Parathyroid adenoma (tissue), 2 donors: Measurements from ENCODE around the gene STARD10.
A peak's percentile ranks its signal among the peaks of the same experiment; 100 is the strongest.

Experiments used
- H2AFZ ChIP-seq: fragments of 300-600 bp; sonication (generic); one replicate; pipeline ENCODE4 v1.7.0; 2017; ENCODE audit warnings: antibody characterized with exemption, mild to moderate bottlenecking
- H3K27ac ChIP-seq: fragments of 300-600 bp; sonication (generic); one replicate; pipeline ENCODE4 v1.7.0; 2017
- H3K27me3 ChIP-seq: fragments of 300-600 bp; sonication (generic); one replicate; pipeline ENCODE4 v1.7.0; 2017; ENCODE audit warnings: low read length; ENCODE audit not compliant: control insufficient read depth, insufficient read depth
- H3K36me3 ChIP-seq: fragments of 300-600 bp; sonication (generic); one replicate; pipeline ENCODE4 v1.7.0; 2017; ENCODE audit warnings: low read length; ENCODE audit not compliant: control insufficient read depth, insufficient read depth
- H3K4me1 ChIP-seq: fragments of 300-600 bp; sonication (generic); one replicate; pipeline ENCODE4 v1.7.0; 2017; ENCODE audit warnings: control low read depth
- H3K4me2 ChIP-seq: fragments of 300-600 bp; sonication (generic); one replicate; pipeline ENCODE4 v1.7.0; 2017; ENCODE audit warnings: low read length
- H3K4me3 ChIP-seq: fragments of 300-600 bp; sonication (generic); one replicate; pipeline ENCODE4 v1.7.0; 2017; ENCODE audit warnings: low read depth, low read length
- H3K79me2 ChIP-seq: fragments of 300-600 bp; sonication (generic); one replicate; pipeline ENCODE4 v1.7.0; 2017; ENCODE audit warnings: control low read depth
- H3K9ac ChIP-seq: fragments of 300-600 bp; sonication (generic); one replicate; pipeline ENCODE4 v1.7.0; 2017; ENCODE audit warnings: mild to moderate bottlenecking
- H3K9me3 ChIP-seq: fragments of 300-600 bp; sonication (generic); one replicate; pipeline ENCODE4 v1.7.0; 2017; ENCODE audit warnings: low read length; ENCODE audit not compliant: control insufficient read depth
- TF ChIP-seq, protein P1 (sequence below): fragments of 300-600 bp; sonication (generic); IDR thresholded peaks from one replicate; pipeline ENCODE4 v1.7.0; 2017; ENCODE audit warnings: antibody characterized with exemption, mild to moderate bottlenecking
- donor health status: primary hyperparathyroidism.

The STARD10 gene, protein sequence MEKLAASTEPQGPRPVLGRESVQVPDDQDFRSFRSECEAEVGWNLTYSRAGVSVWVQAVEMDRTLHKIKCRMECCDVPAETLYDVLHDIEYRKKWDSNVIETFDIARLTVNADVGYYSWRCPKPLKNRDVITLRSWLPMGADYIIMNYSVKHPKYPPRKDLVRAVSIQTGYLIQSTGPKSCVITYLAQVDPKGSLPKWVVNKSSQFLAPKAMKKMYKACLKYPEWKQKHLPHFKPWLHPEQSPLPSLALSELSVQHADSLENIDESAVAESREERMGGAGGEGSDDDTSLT

DNA sequence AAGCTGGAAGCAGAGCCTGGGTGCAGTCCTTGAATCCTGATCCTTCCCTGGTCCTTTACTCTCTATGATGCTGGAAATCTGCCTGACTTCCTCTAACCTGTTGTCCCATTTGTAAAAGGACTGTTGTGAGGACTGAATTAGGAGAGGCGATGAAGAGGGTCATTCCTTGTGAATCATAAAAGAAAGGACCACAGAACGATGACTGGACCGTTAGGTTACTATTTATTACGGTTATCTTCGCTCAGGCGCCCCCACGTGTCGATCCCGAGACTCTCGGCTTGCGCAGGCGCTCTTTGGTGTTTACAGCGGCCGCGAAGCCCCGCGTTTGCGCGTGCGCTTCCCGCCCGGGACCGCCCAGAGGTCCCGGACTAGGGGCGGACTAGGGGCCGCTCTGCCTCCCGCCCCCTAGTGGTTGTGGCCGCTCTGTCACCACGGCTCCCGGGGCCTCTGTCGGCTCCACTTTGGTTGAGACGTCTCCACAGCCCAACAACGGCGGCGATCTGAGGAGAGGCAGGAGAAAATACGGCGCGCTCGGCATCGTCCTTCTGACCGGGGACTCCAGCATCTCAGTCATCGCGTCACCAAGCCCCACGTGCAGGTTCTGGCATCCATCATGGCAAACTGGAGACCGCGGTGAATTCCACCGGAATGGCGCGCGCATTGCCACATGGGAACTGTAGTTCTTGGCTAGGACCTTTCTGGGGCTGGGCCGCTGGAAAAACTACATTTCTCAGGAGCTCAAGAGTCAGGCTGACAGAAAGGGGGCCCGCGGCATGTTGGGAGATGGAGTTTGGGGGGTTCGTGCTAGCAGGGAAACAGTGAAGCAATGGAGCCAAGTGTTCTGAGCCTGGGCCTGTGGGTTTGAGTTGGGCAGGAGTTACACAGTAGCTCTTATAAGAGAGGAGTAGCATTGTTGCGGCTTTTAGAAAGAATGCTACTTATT is at the start of gene STARD10:
STARD10 (minus strand) TSS at position 623 of the 943 bp plus-strand sequence. CDS start 12,866 bp downstream, outside the sequence.
- Histone ChIP-seq H3K9ac (no peak within 1 kb of the TSS), H3K27ac (peak within 1 kb of the TSS; percentile 89), H3K4me2 (peak within 1 kb of the TSS; percentile 76), H3K27me3 (no peaks in the 10 kb centered on the region), H3K36me3 (no peaks in the 10 kb centered on the region), H3K79me2 (no peaks in the 10 kb centered on the region), H2AFZ (peak within 1 kb of the TSS; percentile 83), H3K4me1 (peaks cover 10% of the 10 kb centered on the region), H3K9me3 (no peaks in the 10 kb centered on the region), H3K4me3 (peak within 1 kb of the TSS; percentile 85)
- TF ChIP-seq, protein P1, sequence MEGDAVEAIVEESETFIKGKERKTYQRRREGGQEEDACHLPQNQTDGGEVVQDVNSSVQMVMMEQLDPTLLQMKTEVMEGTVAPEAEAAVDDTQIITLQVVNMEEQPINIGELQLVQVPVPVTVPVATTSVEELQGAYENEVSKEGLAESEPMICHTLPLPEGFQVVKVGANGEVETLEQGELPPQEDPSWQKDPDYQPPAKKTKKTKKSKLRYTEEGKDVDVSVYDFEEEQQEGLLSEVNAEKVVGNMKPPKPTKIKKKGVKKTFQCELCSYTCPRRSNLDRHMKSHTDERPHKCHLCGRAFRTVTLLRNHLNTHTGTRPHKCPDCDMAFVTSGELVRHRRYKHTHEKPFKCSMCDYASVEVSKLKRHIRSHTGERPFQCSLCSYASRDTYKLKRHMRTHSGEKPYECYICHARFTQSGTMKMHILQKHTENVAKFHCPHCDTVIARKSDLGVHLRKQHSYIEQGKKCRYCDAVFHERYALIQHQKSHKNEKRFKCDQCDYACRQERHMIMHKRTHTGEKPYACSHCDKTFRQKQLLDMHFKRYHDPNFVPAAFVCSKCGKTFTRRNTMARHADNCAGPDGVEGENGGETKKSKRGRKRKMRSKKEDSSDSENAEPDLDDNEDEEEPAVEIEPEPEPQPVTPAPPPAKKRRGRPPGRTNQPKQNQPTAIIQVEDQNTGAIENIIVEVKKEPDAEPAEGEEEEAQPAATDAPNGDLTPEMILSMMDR: peak; percentile 97

DNA sequence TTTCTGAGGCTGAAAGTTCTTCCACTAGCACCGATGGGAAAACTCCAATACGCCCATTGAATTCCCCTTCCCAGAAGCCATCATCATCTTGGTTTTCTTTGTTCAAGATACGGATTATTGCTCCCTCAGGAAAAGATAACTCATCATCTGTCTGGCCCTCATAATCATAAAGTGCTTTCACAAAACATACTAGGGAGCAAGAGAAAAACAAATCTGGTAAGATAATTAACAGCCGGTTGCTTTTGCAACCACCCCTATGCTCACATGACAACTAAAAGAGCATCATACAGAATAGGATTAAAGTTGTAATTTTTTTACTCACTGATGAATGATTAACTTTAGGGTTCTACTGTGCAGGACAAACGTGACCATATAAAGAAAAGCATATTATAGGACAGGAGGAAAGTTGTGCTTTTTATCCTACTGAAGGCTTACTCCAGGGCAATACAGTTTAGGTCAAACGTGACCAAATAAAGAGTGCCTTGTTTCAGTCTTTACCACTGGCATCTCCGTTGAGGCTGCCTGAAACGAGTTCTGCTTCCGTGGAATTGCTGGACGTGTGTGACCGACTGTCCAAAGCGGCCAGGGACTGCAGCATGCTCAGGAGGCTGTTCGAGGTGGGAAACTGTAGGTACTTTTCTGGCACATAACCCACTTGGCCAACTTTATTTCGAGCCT is 48.9 kb upstream of the STARD10 start:
- Histone ChIP-seq H3K4me2 (no peak overlapping the region), H3K27me3 (no peaks in the 10 kb centered on the region), H3K36me3 (no peaks in the 10 kb centered on the region), H3K27ac (peak overlapping the region; percentile 8), H3K4me1 (no peaks in the 10 kb centered on the region), H3K79me2 (no peaks in the 10 kb centered on the region), H3K9ac (no peak overlapping the region), H3K9me3 (no peaks in the 10 kb centered on the region), H3K4me3 (no peak overlapping the region), H2AFZ (no peak overlapping the region)
- TF ChIP-seq, protein P1: no peak

DNA sequence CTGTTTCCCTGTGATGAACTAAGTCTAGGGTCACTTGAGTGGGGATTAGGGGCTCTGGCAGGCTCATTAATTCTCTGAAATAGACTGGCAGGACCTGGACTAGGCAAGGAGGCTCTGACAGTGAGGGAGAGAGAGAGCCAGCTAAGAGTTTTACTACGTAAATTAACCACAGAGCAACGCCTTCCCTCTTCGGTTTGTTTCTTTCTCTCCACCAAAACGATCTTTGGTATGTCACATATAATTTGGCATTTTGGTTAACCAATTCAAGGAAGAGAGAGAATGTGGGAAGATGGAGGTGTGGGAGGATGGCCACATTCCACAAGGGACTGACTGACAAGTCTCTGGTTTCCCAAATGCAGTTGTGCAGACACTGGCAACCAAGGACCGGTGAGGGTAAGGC is 48.3 kb upstream of the STARD10 start:
- Histone ChIP-seq H3K9me3 (no peaks in the 10 kb centered on the region), H3K4me2 (no peak overlapping the region), H3K27me3 (no peaks in the 10 kb centered on the region), H3K79me2 (no peaks in the 10 kb centered on the region), H3K9ac (no peak overlapping the region), H3K4me1 (no peaks in the 10 kb centered on the region), H3K4me3 (no peak overlapping the region), H2AFZ (no peak overlapping the region), H3K36me3 (no peaks in the 10 kb centered on the region), H3K27ac (peak overlapping the region; percentile 8)
- TF ChIP-seq, protein P1: no peak

DNA sequence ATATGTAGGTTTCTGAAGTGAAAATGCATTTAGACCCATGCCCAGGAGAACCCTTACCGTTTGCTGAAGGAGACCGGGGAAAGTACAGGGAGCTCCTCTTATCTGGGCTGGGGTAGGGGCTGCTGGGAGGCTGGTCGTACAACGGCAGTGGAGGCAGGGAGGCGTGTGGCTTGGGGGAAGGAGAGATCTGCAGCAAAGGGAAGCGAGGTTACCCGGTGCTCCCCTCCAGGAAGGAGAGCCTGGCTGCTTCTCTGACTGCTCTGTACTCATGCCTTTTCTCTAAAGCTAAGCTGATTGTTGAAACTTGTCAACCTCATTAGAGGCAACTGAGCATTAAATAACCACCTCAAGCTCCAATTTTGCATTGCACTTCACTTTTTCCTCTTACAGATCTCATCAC is 47.5 kb upstream of the STARD10 start:
- Histone ChIP-seq H3K79me2 (no peaks in the 10 kb centered on the region), H3K4me1 (no peaks in the 10 kb centered on the region), H3K36me3 (no peaks in the 10 kb centered on the region), H3K9me3 (no peaks in the 10 kb centered on the region), H3K9ac (no peak overlapping the region), H2AFZ (no peak overlapping the region), H3K27ac (no peak overlapping the region), H3K4me3 (no peak overlapping the region), H3K4me2 (no peak overlapping the region), H3K27me3 (no peaks in the 10 kb centered on the region)
- TF ChIP-seq, protein P1: no peak
